GM18951 (cell line): ENCODE results near the gene NDUFS2.
A peak's percentile ranks its signal among the peaks of the same experiment; 100 is the strongest.

Experiments used
- POLR2A ChIP-seq: IDR thresholded peaks from 4 replicates; pipeline ENCODE4 v1.6.1; 2011; ENCODE audit warnings: mild to moderate bottlenecking; ENCODE audit not compliant: insufficient read length, insufficient read depth; ENCODE audit errors: extremely low read depth
- in situ Hi-C: fragments of 300-500 bp; cut with MboI; formaldehyde crosslinking; loops from one replicate; pipeline ENCODE4 v1.12.0; 2022; ENCODE audit warnings: low sequenced_read_pairs, mixed read lengths, inconsistent platforms; ENCODE audit not compliant: unreplicated experiment

NDUFS2 gene

GRCh38 chr1:161177112-161177935 lies 24.8 kb upstream of the NDUFS2 start, which contains the start of gene B4GALT3:
Gene B4GALT3, minus strand, starts transcription at chr1:161177507. Its CDS starts 1,447 bp downstream, at chr1:161176060.
- peak; percentile 91 for TF ChIP-seq POLR2A
- in situ Hi-C loops: no loop called here

GRCh38 chr1:161177936-161178244 lies 24.3 kb upstream of the NDUFS2 start:
- no peak for TF ChIP-seq POLR2A
- in situ Hi-C loops: no loop called here

- TF ChIP-seq POLR2A: no peak
- in situ Hi-C loops: no loop called here
Observed at GRCh38 chr1:161179698-161180097, 22.5 kb upstream of the NDUFS2 start.

- in situ Hi-C loops: no loop called here
- no peak for TF ChIP-seq POLR2A
Observed at GRCh38 chr1:161180639-161181038, 21.5 kb upstream of the NDUFS2 start.

GRCh38 chr1:161182214-161182613 lies 20.0 kb upstream of the NDUFS2 start:
- no peak for TF ChIP-seq POLR2A
- in situ Hi-C loops: no loop called here

GRCh38 chr1:161185282-161185682 lies 16.9 kb upstream of the NDUFS2 start:
- in situ Hi-C loops: no loop called here
- peak; percentile 38 for TF ChIP-seq POLR2A

GRCh38 chr1:161185732-161186311 lies 16.3 kb upstream of the NDUFS2 start:
- in situ Hi-C loops: no loop called here
- no peak for TF ChIP-seq POLR2A

GRCh38 chr1:161187311-161187710 lies 14.9 kb upstream of the NDUFS2 start:
- no peak for TF ChIP-seq POLR2A
- in situ Hi-C loops: no loop called here

GRCh38 chr1:161188381-161188780 lies 13.8 kb upstream of the NDUFS2 start:
- in situ Hi-C loops: no loop called here

GRCh38 chr1:161189036-161189435 lies 13.1 kb upstream of the NDUFS2 start:
- no peak for TF ChIP-seq POLR2A
- in situ Hi-C loops: no loop called here

More at GRCh38 chr1:161188381-161188780, 13.8 kb upstream of the NDUFS2 start:
- no peak for TF ChIP-seq POLR2A

GRCh38 chr1:161190962-161191521 lies 11.1 kb upstream of the NDUFS2 start:
- in situ Hi-C loops: no loop called here
- TF ChIP-seq POLR2A: no peak

- in situ Hi-C loops: no loop called here
- TF ChIP-seq POLR2A: no peak
Observed at GRCh38 chr1:161191971-161192370, 10.2 kb upstream of the NDUFS2 start.

GRCh38 chr1:161192476-161193465 lies 9.4 kb upstream of the NDUFS2 start:
- in situ Hi-C loops: no loop called here
- no peak for TF ChIP-seq POLR2A

GRCh38 chr1:161193561-161194235 lies 8.5 kb upstream of the NDUFS2 start:
- in situ Hi-C loops: no loop called here

More at GRCh38 chr1:161193561-161194235, 8.5 kb upstream of the NDUFS2 start:
- no peak for TF ChIP-seq POLR2A
